ENCODE results near the gene DPP7.

The DPP7 gene

GRCh38 chr9:137114613-137115393 lies at the start of gene DPP7:
DPP7 (minus strand) TSS chr9:137114733; CDS start chr9:137114713, 20 bp downstream.
- no peak for TF ChIP-seq CTCF (IDR thresholded peaks at IDR 0.05; ENCODE audit: poor library complexity, severe bottlenecking)
- H3K27ac ChIP-seq (ENCODE audit: poor library complexity, severe bottlenecking), result no peak within 1 kb of the TSS
- no peaks in the 10 kb centered on the region for H3K4me1 ChIP-seq (ENCODE audit: insufficient read depth, poor library complexity, severe bottlenecking)
- H3K4me3 ChIP-seq (ENCODE audit: severe bottlenecking), result peak within 1 kb of the TSS; percentile 62
- H3K27me3 ChIP-seq (ENCODE audit: insufficient read depth, poor library complexity, severe bottlenecking), result no peaks in the 10 kb centered on the region
- peaks cover 2% of the 10 kb centered on the region; the same call in 1 of the 2 replicates for H3K36me3 ChIP-seq (ENCODE audit: low read depth)
- ATAC-seq (ENCODE audit: low read depth) (peak; percentile 49), DNase-seq (ENCODE audit: low spot score) (no peak)
- no peaks in the 10 kb centered on the region for H3K9me3 ChIP-seq (ENCODE audit: severe bottlenecking)

- H3K4me3 ChIP-seq (ENCODE audit: severe bottlenecking), result no peak overlapping the region
Measured at GRCh38 chr9:137163805-137164204, 49.3 kb upstream of the DPP7 start.

DNA sequence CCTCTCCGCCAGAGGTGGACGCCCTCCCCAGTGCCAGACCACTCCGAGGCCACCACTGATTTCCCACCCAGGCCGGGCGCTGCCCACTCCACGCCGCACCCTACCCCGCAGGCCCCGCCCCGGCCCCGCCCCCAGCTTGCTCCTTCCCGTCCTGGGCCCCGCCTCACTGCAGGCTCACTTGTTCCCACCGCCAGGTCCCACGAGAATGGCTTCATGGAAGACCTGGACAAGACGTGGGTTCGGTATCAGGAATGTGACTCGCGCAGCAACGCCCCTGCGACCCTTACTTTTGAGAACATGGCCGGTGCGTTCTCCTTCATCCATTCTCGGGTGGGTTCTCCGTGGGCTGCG lies 48.8 kb upstream of the DPP7 start:
- Histone ChIP-seq H3K36me3 (ENCODE audit: low read depth) (no peaks in the 10 kb centered on the region), H3K9me3 (ENCODE audit: severe bottlenecking) (no peaks in the 10 kb centered on the region), H3K4me1 (ENCODE audit: insufficient read depth, poor library complexity, severe bottlenecking) (no peaks in the 10 kb centered on the region), H3K27ac (ENCODE audit: poor library complexity, severe bottlenecking) (no peak overlapping the region), H3K4me3 (ENCODE audit: severe bottlenecking) (peak overlapping the region; percentile 11), H3K27me3 (ENCODE audit: insufficient read depth, poor library complexity, severe bottlenecking) (peaks cover 70% of the 10 kb centered on the region)
- DNase-seq (ENCODE audit: low spot score) (no peak), ATAC-seq (ENCODE audit: low read depth) (peak; percentile 7; the same call in 2 of the 3 replicates)
- no peak for TF ChIP-seq CTCF (IDR thresholded peaks at IDR 0.05; ENCODE audit: poor library complexity, severe bottlenecking)

More at GRCh38 chr9:137163805-137164204, 49.3 kb upstream of the DPP7 start:
- Histone ChIP-seq H3K9me3 (ENCODE audit: severe bottlenecking) (no peaks in the 10 kb centered on the region), H3K36me3 (ENCODE audit: low read depth) (no peaks in the 10 kb centered on the region), H3K27ac (ENCODE audit: poor library complexity, severe bottlenecking) (no peak overlapping the region), H3K4me1 (ENCODE audit: insufficient read depth, poor library complexity, severe bottlenecking) (no peaks in the 10 kb centered on the region), H3K27me3 (ENCODE audit: insufficient read depth, poor library complexity, severe bottlenecking) (peaks cover 75% of the 10 kb centered on the region)
- no peak for TF ChIP-seq CTCF (IDR thresholded peaks at IDR 0.05; ENCODE audit: poor library complexity, severe bottlenecking)
- ATAC-seq (ENCODE audit: low read depth) (no peak), DNase-seq (ENCODE audit: low spot score) (no peak)

- DNase-seq (ENCODE audit: low spot score) (no peak), ATAC-seq (ENCODE audit: low read depth) (peak; percentile 35)
- Histone ChIP-seq H3K4me1 (ENCODE audit: insufficient read depth, poor library complexity, severe bottlenecking) (no peaks in the 10 kb centered on the region), H3K4me3 (ENCODE audit: severe bottlenecking) (peak overlapping the region; percentile 11), H3K27ac (ENCODE audit: poor library complexity, severe bottlenecking) (no peak overlapping the region), H3K27me3 (ENCODE audit: insufficient read depth, poor library complexity, severe bottlenecking) (peaks cover 67% of the 10 kb centered on the region), H3K36me3 (ENCODE audit: low read depth) (no peaks in the 10 kb centered on the region), H3K9me3 (ENCODE audit: severe bottlenecking) (no peaks in the 10 kb centered on the region)
- peak; percentile 28 for TF ChIP-seq CTCF (IDR thresholded peaks at IDR 0.05; ENCODE audit: poor library complexity, severe bottlenecking)
Measured at GRCh38 chr9:137162505-137163364, 48.2 kb upstream of the DPP7 start.

Data from RWPE2 (cell line).